H1 (cell line): ENCODE measurements around the gene SLK. TPM values are rescaled to one million over a fixed set of nuclear protein-coding genes. Genes with fewer than 3 reads are reported as not detected.

Experiments used
- CTCF ChIA-PET: fragments of 300-600 bp; sonication (Branson Sonifier 250); formaldehyde crosslinking; loops from one replicate; lab custom pipeline; 2021; ENCODE audit not compliant: partially characterized antibody; lab: Charles Lee
- POLR2A ChIA-PET: fragments of 300-600 bp; sonication (Branson Sonifier 250); formaldehyde crosslinking; loops from one replicate; lab custom pipeline; 2021; ENCODE audit warnings: inconsistent platforms; ENCODE audit not compliant: partially characterized antibody; lab: Charles Lee
- DNase-seq, 2 experiments: peaks; one replicate each; pipeline versions ENCODE4 v3.0.0 to v3.0.0-alpha.2; 2010 to 2022; ENCODE audit warnings: low spot score in 2 of 2, low read depth in 1 of 2, mixed read lengths in 1 of 2
- FAIRE-seq: peaks from 2 replicates; lab custom pipeline; 2011; peaks lifted over from hg19 to GRCh38; lab: Jason Lieb, UNC
- H2AFZ ChIP-seq: 2 replicates; pipeline ENCODE4 v1.8.1; 2012; ENCODE audit warnings: low read length, inconsistent platforms
- H2AK5ac ChIP-seq: 2 replicates; pipeline ENCODE4 v1.6.1; 2013; ENCODE audit warnings: low read depth, low read length
- H2BK120ac ChIP-seq: replicated peaks from 2 replicates; pipeline ENCODE3; 2013; ENCODE audit warnings: low read depth, low read length, inconsistent platforms
- H2BK12ac ChIP-seq: 2 replicates; pipeline ENCODE4 v1.6.1; 2013; ENCODE audit warnings: low read depth, low read length
- H2BK15ac ChIP-seq: 2 replicates; pipeline ENCODE4 v1.6.1; 2013; ENCODE audit warnings: low read length
- H2BK20ac ChIP-seq: 2 replicates; pipeline ENCODE4 v1.6.1; 2013; ENCODE audit warnings: low read length
- H2BK5ac ChIP-seq: 2 replicates; pipeline ENCODE4 v1.6.1; 2013; ENCODE audit warnings: low read depth, low read length
- H3K14ac ChIP-seq: 2 replicates; pipeline ENCODE4 v1.6.1; 2013; ENCODE audit warnings: inconsistent platforms; ENCODE audit not compliant: insufficient read length
- H3K18ac ChIP-seq: 2 replicates; pipeline ENCODE4 v1.6.1; 2013; ENCODE audit warnings: low read length; ENCODE audit errors: extremely low read depth
- H3K23ac ChIP-seq: 2 replicates; pipeline ENCODE4 v1.6.1; 2013; ENCODE audit warnings: inconsistent platforms; ENCODE audit not compliant: insufficient read length
- H3K23me2 ChIP-seq: 2 replicates; pipeline ENCODE4 v1.6.1; 2013; ENCODE audit warnings: low read depth, low read length
- H3K27ac ChIP-seq: 2 replicates; pipeline ENCODE4 v1.6.1; 2011; ENCODE audit warnings: low read depth, low read length, inconsistent platforms
- H3K27me3 ChIP-seq, 4 experiments: replicated peaks in 1 of 4; 1 replicate in 1 of 4; 2 replicates in 3 of 4; pipeline versions ENCODE4 v1.6.1 to v1.8.1; 2011 to 2013; ENCODE audit warnings: low read length in 3 of 4, mild to moderate bottlenecking in 3 of 4, inconsistent platforms in 2 of 4, mixed read lengths in 2 of 4, moderate library complexity in 1 of 4; ENCODE audit not compliant: control insufficient read depth in 3 of 4, insufficient read depth in 3 of 4; ENCODE audit errors: extremely low read depth in 1 of 4
- H3K36me3 ChIP-seq, 4 experiments: 2 replicates each; pipeline versions ENCODE4 v1.6.1 to v1.8.1; 2011 to 2013; ENCODE audit warnings: mild to moderate bottlenecking in 4 of 4, low read length in 3 of 4, moderate library complexity in 2 of 4, control low read depth in 1 of 4, inconsistent platforms in 1 of 4; ENCODE audit not compliant: insufficient read depth in 4 of 4, control insufficient read depth in 2 of 4
- H3K4ac ChIP-seq: replicated peaks from 2 replicates; pipeline ENCODE3; 2013; ENCODE audit warnings: low read length, low read depth, mixed read lengths, inconsistent platforms; ENCODE audit not compliant: insufficient read length
- H3K4me1 ChIP-seq, 4 experiments: replicated peaks in 1 of 4; 1 replicate in 1 of 4; 2 replicates in 3 of 4; pipeline versions ENCODE4 v1.6.1 to v1.8.1; 2011 to 2013; ENCODE audit warnings: low read length in 3 of 4, inconsistent platforms in 2 of 4, mixed read lengths in 1 of 4; ENCODE audit not compliant: insufficient read depth in 4 of 4, control insufficient read depth in 3 of 4
- H3K4me2 ChIP-seq, 2 experiments: 2 replicates each; pipeline versions ENCODE4 v1.6.1 to v1.8.1; 2011 to 2013; ENCODE audit warnings: low read depth in 2 of 2, low read length in 2 of 2, control low read depth in 1 of 2, inconsistent platforms in 1 of 2, mild to moderate bottlenecking in 1 of 2; ENCODE audit not compliant: insufficient read depth in 1 of 2
- H3K4me3 ChIP-seq, 4 experiments: fragments of 200-600, 300-600 bp in 1 of 4; sonication (generic), shearing (Covaris generic), sonication (Bioruptor Twin) in 1 of 4; 2 replicates each; pipeline versions ENCODE4 v1.5.1 to v1.8.1; 2011 to 2016; ENCODE audit warnings: low read length in 4 of 4, low read depth in 3 of 4, control low read depth in 2 of 4, inconsistent platforms in 2 of 4, mild to moderate bottlenecking in 2 of 4, mixed read lengths in 1 of 4, moderate library complexity in 1 of 4; ENCODE audit not compliant: insufficient read depth in 2 of 4; ENCODE audit errors: extremely low read depth in 1 of 4
- H3K56ac ChIP-seq: replicated peaks from 2 replicates; pipeline ENCODE3; 2013; ENCODE audit warnings: low read depth, mild to moderate bottlenecking, mixed read lengths, low read length, inconsistent platforms; ENCODE audit not compliant: insufficient read length
- H3K79me1 ChIP-seq: 2 replicates; pipeline ENCODE4 v1.6.1; 2013; ENCODE audit warnings: low read depth, low read length, control low read depth
- H3K79me2 ChIP-seq, 2 experiments: 2 replicates each; pipeline versions ENCODE4 v1.6.1 to v1.8.1; 2012 to 2013; ENCODE audit warnings: low read length in 2 of 2, mild to moderate bottlenecking in 2 of 2, inconsistent platforms in 1 of 2; ENCODE audit not compliant: insufficient read depth in 2 of 2, control insufficient read depth in 1 of 2
- H3K9ac ChIP-seq, 4 experiments: replicated peaks in 1 of 4; 1 replicate in 1 of 4; 2 replicates in 3 of 4; pipeline versions ENCODE4 v1.6.1 to v1.8.1; 2011 to 2013; ENCODE audit warnings: low read depth in 3 of 4, low read length in 3 of 4, control low read depth in 2 of 4, mild to moderate bottlenecking in 2 of 4, moderate library complexity in 2 of 4, inconsistent platforms in 1 of 4; ENCODE audit errors: extremely low read depth in 1 of 4
- H3K9me3 ChIP-seq, 2 experiments: 2 replicates each; pipeline versions ENCODE4 v1.6.1 to v1.8.1; 2012 to 2013; ENCODE audit warnings: mild to moderate bottlenecking in 2 of 2, moderate library complexity in 2 of 2, control low read depth in 1 of 2, inconsistent platforms in 1 of 2, low read depth in 1 of 2, low read length in 1 of 2, mixed read lengths in 1 of 2; ENCODE audit not compliant: insufficient read depth in 2 of 2
- H4K20me1 ChIP-seq, 2 experiments: replicated peaks in 1 of 2; 2 replicates each; pipeline versions ENCODE3 to v1.8.1; 2011 to 2013; ENCODE audit warnings: inconsistent platforms in 2 of 2, low read length in 2 of 2, mild to moderate bottlenecking in 1 of 2; ENCODE audit not compliant: insufficient read depth in 2 of 2, control insufficient read depth in 1 of 2
- H4K5ac ChIP-seq: 2 replicates; pipeline ENCODE4 v1.6.1; 2013; ENCODE audit warnings: low read length, low read depth, mixed read lengths, inconsistent platforms; ENCODE audit not compliant: insufficient read length
- H4K8ac ChIP-seq: 2 replicates; pipeline ENCODE4 v1.8.0; 2013; ENCODE audit warnings: mild to moderate bottlenecking, moderate library complexity, low read length, inconsistent platforms; ENCODE audit not compliant: insufficient read depth; ENCODE audit errors: extremely low read depth
- H4K91ac ChIP-seq: replicated peaks from 2 replicates; pipeline ENCODE3; 2013; ENCODE audit warnings: low read length, mixed read lengths, inconsistent platforms; ENCODE audit not compliant: insufficient read length
- CREB1 ChIP-seq: IDR thresholded peaks from 2 replicates; pipeline ENCODE4 v1.6.1; 2012; ENCODE audit warnings: inconsistent platforms
- EP300 ChIP-seq, 2 experiments: IDR thresholded peaks; 1 replicate in 1 of 2; 2 replicates in 1 of 2; pipeline ENCODE4 v1.6.1; 2011 to 2012; ENCODE audit warnings: low read depth in 2 of 2, low read length in 2 of 2, mild to moderate bottlenecking in 2 of 2, borderline replicate concordance in 1 of 2, inconsistent platforms in 1 of 2, moderate library complexity in 1 of 2
- HDAC6 ChIP-seq: IDR thresholded peaks from one replicate; pipeline ENCODE4 v1.7.1; 2012; ENCODE audit warnings: low read depth, mild to moderate bottlenecking, inconsistent platforms, low read length, moderate library complexity
- POU5F1 ChIP-seq: IDR thresholded peaks from 2 replicates; pipeline ENCODE4 v1.6.1; 2011; ENCODE audit warnings: low read depth, mild to moderate bottlenecking, low read length, moderate library complexity
- RBBP5 ChIP-seq: IDR thresholded peaks from 2 replicates; pipeline ENCODE4 v1.7.1; 2012; ENCODE audit warnings: low read depth, mild to moderate bottlenecking, inconsistent platforms, low read length, moderate library complexity, borderline replicate concordance
- SAP30 ChIP-seq: fragments of 300-600 bp; sonication (generic); IDR thresholded peaks from 2 replicates; pipeline ENCODE4 v1.7.1; 2012; ENCODE audit warnings: low read length, moderate library complexity, mild to moderate bottlenecking, inconsistent platforms; ENCODE audit not compliant: insufficient read depth, insufficient replicate concordance
- SP4 ChIP-seq: IDR thresholded peaks from 2 replicates; pipeline ENCODE4 v1.6.1; 2012; ENCODE audit warnings: low read length, inconsistent platforms
- TAF7 ChIP-seq: optimal IDR thresholded peaks from 2 replicates; pipeline ENCODE3; 2011; ENCODE audit warnings: low read depth, mild to moderate bottlenecking, inconsistent platforms, low read length, moderate library complexity, borderline replicate concordance
- TBP ChIP-seq: IDR thresholded peaks from 2 replicates; pipeline ENCODE4 v1.6.1; 2011; ENCODE audit warnings: low read depth, low read length, improper control_type of control experiment
- YY1 ChIP-seq: IDR thresholded peaks from 2 replicates; pipeline ENCODE4 v1.6.1; 2011; ENCODE audit warnings: low read depth, mild to moderate bottlenecking, low read length
- WGBS, 2 experiments: shearing (Covaris generic) in 1 of 2; methylation state at CpG; one replicate each; pipeline versions ENCODE4 v1.1.6 to v1.1.7; 2013 to 2015; ENCODE audit warnings: low lambda C conversion rate in 2 of 2, mixed read lengths in 2 of 2, inconsistent platforms in 1 of 2, low coverage in 1 of 2, missing lambda C conversion rate in 1 of 2; ENCODE audit not compliant: insufficient replicate concordance in 2 of 2, insufficient coverage in 1 of 2, insufficient read length in 1 of 2; ENCODE audit errors: extremely low coverage in 1 of 2, missing lambda C conversion rate in 1 of 2; 5-methylcytosine and 5-hydroxymethylcytosine counted together
- polyA plus RNA-seq, 7 experiments: library from polyadenylated mRNA; depleted of rRNA in 3 of 7; stranded (reverse) in 5 of 7; unstranded in 2 of 7; fragments of >200 nt in 5 of 7; fragments of 200-250 nt in 2 of 7; gene quantifications; 1 replicate in 5 of 7; 2 replicates in 1 of 7; 4 replicates in 1 of 7; pipeline versions ENCODE4 v1.2.1 to v1.2.3, GENCODE V29; 2011 to 2013; ENCODE audit warnings: missing spikeins in 2 of 7, mixed read lengths in 2 of 7
- total RNA-seq: library from RNA; stranded (reverse); fragmentation: NEBNext Ultra II Directional; extraction: Animal tissue kit (Norgen Biotek cat#: 25700); gene quantifications from 2 replicates; pipeline ENCODE4 v1.2.1, GENCODE V29; 2021
- TF ChIP-seq, protein P1 (sequence below): IDR thresholded peaks from 2 replicates; pipeline ENCODE4 v1.6.1; 2012; ENCODE audit warnings: inconsistent platforms

The SLK gene
- total and polyA plus RNA-seq, 2 of the 8 experiments (the other 6 are each of a cell fraction or from before 2014, with no cell fraction given): 2.7 to 18.3 TPM

DNA sequence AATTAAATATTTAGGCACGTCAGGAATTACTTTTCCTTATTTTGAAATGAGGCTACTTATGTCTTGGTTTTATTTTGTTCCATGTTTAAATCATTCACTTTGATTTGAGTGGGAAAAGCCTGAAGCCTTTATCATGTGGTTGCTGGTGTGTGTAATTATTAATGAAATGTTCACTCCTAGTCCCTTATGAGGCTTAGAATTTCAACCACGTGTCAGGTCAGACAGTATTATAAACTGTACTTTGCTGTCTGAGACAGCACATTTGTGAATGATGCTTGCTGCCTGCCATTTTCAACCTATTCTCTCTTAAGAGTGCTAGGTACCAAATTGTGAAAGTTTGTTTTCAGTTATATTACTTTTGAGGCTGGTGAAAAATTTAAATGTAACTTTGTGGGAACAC, 59.8 kb downstream of the SLK start:
- Histone ChIP-seq H2BK5ac (no peak overlapping the region), H3K27ac (no peak overlapping the region), H2AK5ac (no peak overlapping the region), H3K23ac (no peak overlapping the region), H3K4me1 (peaks cover 0 to 2% (median 0%) of the 10 kb centered on the region in 4 experiments; a peak in 1 of 7 replicates), H3K4me2 (no peak overlapping the region), H3K14ac (no peak overlapping the region), H2BK120ac (no peak overlapping the region), H3K79me1 (no peaks in the 10 kb centered on the region), H3K9ac (no peak overlapping the region), H3K23me2 (no peaks in the 10 kb centered on the region; the same call in 1 of the 2 replicates), H4K91ac (no peak overlapping the region), H2BK12ac (no peak overlapping the region), H4K8ac (no peak overlapping the region), H3K9me3 (no peaks in the 10 kb centered on the region), H2BK20ac (no peak overlapping the region), H3K18ac (no peak overlapping the region), H3K27me3 (no peaks in the 10 kb centered on the region), H3K36me3 (peaks cover 0 to 9% (median 3%) of the 10 kb centered on the region in 4 experiments; a peak in 4 of 8 replicates), H4K5ac (no peak overlapping the region), H4K20me1 (no peaks in the 10 kb centered on the region), H2BK15ac (no peak overlapping the region), H3K4me3 (no peak overlapping the region), H3K56ac (no peak overlapping the region), H3K4ac (no peak overlapping the region), H3K79me2 (no peaks in the 10 kb centered on the region), H2AFZ (no peak overlapping the region)
- FAIRE-seq (no peak), DNase-seq (no peak)
- WGBS, 2 experiments: 88% methylated on average over 2 of the region's 2 CpGs; no CpG with 5 or more reads in 1 of the 2 experiments
- ChIA-PET POLR2A (interaction anchor here (0.7 kb wide), 1 partner anchor 95 kb away, joined by 3 read pairs; the partner anchor contains the start of gene SFR1), CTCF (no interaction called here)
- TF ChIP-seq SAP30: no peak
- no peak for TF ChIP-seq CREB1
- no peak for TF ChIP-seq TBP
- no peak for TF ChIP-seq TAF7
- no peak for TF ChIP-seq HDAC6
- TF ChIP-seq, protein P1, sequence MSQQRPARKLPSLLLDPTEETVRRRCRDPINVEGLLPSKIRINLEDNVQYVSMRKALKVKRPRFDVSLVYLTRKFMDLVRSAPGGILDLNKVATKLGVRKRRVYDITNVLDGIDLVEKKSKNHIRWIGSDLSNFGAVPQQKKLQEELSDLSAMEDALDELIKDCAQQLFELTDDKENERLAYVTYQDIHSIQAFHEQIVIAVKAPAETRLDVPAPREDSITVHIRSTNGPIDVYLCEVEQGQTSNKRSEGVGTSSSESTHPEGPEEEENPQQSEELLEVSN: no peak
- no peak for TF ChIP-seq YY1
- no peak for TF ChIP-seq SP4
- TF ChIP-seq RBBP5: no peak
- no peak for TF ChIP-seq POU5F1
- TF ChIP-seq EP300 (IDR thresholded peaks at IDR 0.05; ENCODE audit: borderline replicate concordance in 1 of 2, low read depth in 2 of 2, low read length in 2 of 2): no peak
